Stimulated activated CD4-positive, alpha-beta T cell treated with anti-CD3 and anti-CD28 coated beads, Interleukin-12 subunit alpha, Interleukin-12 subunit beta, amount 100 ng/mL, for 48 hours (primary cell): ENCODE measurements around the gene ADGRB2.

Source experiments
- DNase-seq, 3 donors: peaks; one replicate each; pipeline ENCODE4 v3.0.0-alpha.2; 2020; ENCODE audit warnings: low read depth in 2 of 3, low spot score in 1 of 3

Gene ADGRB2

DNA sequence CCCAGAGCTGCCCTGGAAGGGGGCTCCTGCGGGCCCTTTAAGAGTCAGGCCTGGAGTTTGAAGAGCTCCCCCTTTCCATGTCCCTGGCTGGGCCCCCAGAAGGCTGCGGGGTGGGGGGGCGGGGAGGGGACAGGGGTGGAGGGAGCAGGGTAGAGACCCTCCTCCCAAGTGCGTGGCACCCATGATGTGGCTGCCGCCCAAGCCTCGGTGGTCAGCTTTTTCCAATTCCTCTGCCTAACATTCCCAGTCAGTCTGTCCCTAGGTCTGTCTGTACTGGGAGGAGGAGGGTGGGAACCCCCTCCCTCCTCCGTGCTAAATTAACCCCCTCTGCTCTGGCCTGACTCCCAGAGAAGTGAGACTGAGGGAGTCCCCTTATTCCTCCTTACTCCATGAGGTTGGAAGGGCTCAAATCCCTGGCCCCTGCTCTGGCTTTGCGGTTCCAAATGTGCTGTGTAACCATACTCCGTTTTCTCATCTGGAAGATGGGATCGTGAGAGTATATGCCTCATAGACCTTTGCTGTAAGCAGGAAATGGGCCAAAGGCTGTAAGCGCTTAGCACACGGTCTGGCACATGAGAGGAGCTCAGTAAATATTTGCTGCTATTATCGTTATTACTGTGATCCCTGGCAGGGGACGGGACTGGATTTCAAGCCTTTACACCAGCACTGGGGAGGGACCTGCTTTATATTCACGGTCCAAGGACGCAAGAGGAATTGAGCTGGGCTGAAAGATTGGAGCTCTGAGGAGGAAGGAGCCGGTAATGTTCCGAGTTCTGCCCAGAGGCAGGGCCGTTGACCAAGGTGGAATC, 59.7 kb downstream of the ADGRB2 start:
- no peak for DNase-seq

DNA sequence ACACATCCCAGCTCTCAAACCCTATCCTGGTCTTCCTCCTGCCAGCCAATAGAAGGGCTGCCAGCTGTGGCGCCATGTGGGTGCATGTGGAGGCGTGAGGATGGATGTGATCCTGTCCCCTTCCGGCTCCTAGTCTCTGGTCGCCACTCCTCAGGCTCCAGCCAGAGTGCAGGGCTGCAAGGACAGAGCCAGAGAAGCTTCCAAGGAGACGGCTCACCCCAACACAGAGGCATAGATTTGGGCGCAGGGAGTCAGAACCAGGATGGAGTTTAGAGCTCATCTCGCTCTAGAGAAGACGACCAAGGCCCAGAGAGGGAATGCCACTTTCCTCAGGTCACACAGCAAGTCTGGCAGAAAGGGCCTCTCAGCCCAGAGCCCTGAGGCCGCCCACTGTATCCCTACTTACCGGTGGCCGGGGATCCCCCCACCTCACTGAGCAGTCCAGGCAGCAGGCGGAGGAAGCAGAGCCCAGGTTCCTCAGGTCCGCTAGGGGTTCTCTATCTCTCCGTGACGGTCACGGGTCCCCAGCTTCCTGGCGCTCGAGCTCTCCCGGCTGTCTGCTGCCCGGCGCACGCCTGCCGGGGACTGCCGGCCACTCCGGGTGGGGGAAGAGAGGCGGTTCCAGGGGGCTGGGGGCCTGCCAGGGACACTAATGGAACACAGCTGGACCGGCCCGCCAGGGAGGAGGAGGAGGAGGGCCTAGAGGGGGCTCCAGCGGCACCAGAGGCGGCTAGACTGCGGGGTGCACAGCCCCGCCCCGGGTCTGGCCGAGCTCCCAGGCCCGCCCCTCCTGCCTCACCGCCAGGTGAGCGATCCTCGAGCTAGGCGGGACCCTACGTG, 60.5 kb downstream of the ADGRB2 start, which contains the start of gene COL16A1:
TSS of gene COL16A1 (minus strand) at position 587 of the 840 bp plus-strand sequence. CDS start 1,824 bp downstream, outside the sequence.
- DNase-seq = no peak

DNA sequence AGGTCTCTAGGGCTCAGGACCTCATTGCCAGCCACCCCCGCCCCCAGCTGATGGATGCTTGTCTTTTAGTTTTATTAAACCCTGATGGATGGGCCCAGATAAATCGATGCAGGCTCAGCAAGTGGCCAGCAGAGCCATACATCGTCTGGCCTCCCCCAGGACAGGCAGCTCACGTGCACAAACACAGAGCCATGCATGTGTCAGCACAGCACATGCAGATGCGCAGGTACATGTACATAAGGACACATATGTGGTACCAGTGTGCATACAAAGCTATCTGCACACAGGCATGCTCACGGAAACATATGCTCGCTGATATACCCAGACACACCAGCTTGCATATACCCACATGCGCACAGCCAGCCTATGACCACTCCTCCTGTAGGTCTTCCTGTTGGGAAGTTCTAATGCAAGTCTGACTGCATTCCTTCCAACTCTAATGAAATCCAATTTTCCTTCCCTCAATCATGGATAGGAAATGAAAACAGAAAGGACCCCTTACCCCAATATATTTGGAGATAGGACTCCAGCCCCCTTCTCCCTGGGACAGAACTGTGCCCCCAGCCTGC, 61.2 kb downstream of the ADGRB2 start:
- DNase-seq = no peak

DNA sequence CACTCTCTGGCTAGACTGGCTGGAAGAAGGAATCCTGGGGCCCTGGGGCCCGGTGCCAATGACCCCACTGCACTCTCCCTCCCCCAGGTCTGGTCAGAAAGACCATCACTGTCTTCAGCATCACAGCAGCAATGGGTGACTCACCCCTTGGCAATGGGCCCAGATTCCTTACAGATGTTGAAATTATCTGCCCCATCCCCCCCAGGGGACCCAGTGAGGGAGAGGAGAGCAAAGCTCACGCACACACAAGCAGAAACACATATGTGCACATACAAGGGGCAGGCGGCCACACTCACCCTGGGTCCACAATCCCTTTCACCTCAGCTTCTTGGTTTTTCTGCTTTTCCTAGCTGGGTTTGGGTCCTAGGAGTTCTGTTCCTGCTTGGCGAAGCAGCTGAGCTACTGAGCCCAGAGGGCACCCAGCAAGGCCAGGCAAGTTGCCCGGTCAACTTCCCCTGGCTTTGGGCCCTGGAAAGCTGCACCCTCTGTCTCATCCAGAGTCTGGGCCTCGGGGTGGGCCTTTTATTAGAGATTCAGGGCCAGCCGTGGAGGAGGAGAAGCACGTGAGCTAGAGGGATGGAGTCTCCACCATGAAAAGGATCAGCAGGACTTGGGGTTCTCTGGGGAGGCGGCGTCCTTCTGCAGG, 62.9 kb downstream of the ADGRB2 start:
- DNase-seq = no peak

DNA sequence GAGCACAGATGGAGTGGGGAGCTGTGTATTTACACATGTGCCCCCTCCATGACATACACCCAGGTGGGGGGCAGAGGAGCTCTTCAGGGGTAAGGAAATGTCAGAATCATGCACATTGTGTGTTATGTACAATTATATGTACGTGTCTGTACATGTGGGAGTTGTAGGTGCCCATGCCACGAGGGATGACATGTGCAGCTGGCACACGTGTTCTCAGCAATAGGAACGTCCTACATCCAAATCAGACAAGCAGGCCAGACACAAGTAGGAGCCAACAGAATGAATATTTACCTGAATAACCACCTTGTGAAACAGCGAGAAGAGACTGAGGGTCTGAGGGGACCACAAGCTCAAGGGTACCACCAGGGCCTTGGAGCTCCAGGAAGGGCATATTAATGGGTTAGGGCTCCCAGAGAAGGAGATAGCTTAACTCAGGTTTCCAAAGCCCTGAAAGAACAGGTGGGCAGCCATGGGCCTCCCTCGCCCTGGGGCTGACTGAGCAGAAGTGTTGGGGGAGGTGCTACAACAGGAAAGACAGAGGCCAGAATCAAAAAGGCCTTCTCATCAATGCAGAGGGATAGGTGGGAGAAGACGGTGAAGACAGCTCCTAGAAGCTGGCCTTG, 63.6 kb downstream of the ADGRB2 start:
- DNase-seq = no peak

DNA sequence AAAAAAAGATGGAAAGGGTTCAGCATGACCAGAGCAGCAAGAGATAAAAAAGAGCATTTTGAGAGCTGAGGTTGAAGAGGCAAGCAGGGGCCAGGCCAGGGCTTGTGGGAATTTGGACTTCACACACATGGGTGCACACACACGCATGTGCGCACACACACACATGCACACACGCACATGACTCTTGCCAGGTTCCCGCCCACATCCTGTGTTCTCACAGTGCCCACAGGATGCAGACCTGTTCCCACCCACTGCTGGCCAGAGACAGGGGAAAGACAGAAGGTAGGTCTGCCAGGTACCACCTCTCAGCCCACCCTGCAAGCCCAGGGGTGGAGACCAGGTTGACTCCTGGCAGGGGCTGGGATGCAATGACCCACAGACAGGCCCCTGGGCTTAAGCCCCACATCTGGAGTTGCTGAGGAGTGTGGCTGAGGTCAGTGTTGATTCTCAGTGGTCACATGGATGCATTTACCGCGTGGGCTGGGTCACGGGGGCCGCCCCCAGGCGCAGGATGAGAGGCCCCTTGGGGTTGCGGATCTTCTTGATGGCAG, 64.7 kb downstream of the ADGRB2 start:
- DNase-seq = no peak

DNA sequence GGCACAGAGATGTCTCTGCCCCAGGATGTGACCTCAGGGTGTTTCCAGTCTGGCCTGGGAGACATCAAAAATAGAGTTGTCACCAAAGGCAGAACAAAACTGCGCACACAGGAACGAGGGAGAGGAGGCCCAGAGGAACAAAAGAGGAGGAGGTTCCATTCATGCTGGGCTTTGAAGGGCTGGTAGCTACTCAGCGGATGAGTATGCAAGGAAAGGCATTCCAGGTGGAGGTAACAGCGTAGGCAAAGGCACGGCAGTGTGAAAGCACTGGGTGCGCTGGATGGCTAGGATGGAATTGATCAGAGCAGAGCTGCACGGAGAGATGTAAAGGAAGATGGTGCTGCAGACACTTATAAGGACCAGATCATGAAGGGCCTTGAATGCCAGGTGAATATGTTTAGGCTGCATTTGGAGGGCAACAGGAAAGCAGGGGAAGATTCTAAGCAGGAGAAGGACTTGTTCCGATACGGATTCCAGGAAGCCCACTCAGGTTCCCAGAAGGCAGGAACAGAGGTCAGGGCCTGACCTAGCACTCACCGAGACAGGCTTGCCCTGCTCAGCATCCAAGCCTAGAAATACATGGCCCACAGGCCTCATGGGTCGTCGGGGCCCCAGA, 66.7 kb downstream of the ADGRB2 start:
- DNase-seq = no peak

DNA sequence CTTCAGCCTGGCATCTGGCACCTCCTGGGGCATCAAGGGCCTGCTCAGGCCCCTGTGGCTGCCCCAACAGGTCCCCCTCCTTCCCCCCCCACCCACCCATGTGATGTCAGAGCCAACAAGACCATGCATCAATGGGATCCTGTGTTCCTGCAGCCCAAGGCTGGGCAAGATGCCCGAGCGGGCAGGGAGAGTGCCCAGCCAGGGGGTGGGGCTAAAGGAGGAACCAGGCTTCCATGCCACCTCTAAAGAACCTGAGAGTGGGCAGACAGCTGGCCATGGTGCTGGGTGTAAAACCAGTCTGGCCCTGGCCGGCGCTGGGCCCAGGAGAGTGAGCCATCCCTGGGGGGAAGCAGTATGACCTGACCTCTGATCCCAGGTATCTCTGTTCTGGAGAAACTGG, 67.9 kb downstream of the ADGRB2 start:
- DNase-seq = no peak

DNA sequence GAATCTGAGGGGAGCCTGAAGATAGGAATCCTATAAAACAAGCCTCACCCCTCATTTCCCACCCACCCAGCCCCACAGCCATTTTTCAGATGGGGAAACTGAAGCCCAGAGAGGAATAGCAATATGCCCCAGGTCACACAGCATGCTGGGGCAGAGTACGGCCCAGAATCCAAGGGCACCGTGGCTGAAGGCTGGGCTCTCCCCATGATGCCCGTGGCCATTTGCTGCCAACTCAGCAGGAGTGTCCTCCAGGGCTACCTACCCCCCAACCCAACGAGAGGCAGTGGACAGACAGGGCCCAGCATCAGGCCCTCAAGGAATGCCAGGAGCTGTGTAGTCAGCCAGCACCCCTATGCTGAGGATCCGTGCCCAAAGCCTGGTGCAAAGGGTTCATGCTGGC, 68.8 kb downstream of the ADGRB2 start:
- DNase-seq = no peak

DNA sequence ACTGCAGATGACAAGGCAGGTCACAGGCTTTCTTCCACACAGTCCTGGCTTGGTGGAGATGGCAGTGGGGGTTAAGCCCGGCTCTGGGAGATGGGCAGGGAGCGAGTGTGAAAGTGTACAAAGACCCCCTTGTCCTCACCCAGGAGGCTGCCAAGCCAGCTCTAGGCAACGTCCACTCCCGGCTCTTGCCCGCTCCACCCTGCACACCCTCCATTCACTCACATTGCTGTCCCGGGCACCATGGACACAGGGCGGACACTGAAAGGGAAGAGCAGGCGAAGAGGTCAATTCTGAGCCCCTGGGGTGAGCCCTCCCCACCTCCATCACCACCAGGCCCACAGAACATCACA, 69.2 kb downstream of the ADGRB2 start:
- no peak for DNase-seq

DNA sequence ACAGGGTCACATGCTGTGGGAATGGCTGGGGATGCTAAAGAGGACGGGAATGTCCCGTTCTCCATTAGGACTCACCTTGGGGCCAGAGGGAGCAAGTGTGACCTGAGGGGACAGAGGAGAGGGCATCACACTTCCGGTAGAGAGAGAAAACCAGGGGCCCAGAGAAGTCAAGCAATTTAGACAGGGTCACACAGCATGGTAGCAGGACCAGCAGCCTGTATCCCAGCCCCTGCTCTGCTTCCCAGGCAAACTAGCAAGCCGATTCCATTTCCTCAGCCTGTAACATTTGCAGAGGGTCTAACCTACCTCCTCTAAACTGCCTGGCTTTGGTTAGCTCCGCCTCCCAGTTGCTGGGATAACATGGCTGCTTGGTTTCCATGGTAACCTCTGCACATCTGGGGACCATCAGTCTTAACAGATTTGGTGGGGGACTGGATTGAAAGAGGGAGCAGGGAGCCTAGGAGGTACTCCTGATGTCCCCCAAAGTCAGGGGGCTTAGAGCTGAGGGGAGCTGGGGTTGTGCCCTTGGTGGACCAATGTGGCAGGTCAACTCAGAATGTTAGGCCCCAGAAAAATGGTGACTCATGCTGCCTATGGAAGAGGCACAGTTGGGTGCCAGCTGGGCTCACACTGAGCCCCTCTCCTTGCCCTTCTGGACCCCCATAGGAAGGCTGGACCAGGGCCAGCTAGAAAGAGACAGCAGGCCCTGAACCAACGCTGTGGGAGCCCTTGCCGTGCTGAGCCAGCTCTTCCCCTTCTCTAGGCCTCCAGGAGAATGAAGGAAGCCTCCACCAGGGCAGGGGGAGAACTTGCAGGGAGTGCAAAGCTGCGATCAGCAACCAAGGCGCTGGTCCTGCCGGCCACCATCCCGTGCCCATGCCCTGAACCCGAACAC, 69.8 kb downstream of the ADGRB2 start:
- no peak for DNase-seq

DNA sequence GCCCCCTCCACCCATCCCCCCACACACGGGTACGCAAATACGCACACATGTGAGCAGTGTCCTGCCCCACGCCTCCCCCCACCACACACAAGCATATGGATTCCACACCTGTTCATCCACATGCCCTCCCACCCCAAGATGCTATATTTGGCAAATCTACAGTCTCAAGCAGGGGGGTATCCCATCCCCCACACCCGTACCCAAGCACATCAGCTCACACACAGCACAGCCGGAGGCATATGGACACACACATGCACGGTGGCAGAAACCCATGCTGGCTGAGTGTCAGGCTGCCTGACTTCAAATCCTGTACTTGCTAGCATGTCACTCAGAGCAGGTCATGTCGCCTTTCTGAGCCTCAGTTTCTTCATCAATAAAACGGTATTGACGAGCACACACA, 70.9 kb downstream of the ADGRB2 start:
- DNase-seq = no peak

DNA sequence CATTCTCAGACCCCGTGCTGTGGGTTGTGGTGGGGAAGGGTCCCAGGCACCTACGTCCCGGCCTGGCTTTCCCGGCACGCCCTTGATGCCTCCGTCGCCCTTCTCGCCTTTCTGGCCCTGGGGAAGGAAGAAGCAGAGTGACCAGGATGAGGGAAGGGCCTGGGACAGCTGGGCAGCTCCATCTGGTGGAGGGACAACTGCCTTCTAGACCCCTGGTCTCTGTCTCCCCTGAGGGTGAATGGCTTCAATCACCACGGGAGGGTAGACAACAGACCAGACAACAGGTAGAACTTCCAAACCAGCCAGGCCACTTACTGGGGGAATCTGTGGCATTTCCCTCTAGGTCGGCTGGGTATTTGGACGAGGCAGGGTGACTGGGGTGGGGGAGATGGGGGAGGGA, 72.2 kb downstream of the ADGRB2 start:
- DNase-seq = no peak

DNA sequence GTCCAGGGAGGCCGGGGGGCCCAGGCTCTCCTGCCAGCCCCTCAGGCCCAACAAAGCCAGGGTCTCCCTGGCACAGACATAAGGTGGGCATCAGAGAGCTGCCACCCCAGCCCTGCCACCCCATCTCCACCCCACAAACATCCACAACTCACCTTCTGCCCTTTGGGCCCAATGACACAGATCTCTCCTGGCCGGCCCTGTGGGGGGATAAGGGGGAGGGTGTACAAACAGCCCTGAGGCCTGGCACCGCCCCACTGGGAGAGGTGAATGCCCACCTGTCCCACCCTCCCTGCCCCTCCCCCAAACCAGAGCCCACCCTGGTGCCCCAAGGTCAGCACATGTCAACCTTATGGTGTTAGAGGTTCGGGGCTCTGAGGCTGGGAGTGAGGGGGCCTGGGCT, 72.7 kb downstream of the ADGRB2 start:
- no peak for DNase-seq

DNA sequence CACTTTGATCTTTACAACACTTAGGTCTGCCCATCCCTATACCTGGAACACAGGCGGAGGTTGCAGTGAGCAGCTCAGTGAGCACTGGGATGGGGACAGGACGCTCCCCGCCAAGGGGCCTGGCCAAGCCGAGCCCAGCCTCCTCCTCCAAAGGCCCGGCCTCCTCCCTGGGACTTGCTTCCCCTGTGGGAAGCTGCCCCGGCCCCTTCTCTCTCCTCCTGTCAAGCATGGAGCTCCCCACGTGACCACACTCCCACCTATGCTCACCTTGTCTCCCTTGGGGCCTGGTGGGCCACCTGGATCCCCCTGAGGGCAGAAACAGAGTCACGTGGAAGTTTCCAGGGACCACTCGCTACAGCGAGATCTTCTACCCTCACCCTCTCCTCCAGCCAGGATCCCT, 73.2 kb downstream of the ADGRB2 start:
- DNase-seq = no peak

DNA sequence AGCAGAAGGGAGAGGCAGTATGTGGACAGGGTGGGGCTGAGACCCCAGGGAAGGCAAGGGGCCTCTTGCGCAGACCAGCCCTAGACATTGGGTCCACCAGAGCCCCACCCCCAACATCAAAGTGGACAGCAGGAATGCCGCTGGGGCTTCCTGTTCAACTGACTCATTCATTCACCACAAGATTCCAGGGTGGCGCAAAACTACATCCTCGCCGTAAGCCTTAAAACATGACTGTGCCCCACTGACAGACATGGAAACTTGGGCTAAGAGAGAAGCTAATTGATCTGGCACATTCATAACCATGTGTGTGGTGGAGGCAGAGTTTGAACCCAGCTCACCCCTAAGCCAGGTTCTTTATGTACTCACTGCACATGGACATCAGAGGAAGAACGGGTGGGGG, 74.3 kb downstream of the ADGRB2 start:
- no peak for DNase-seq

DNA sequence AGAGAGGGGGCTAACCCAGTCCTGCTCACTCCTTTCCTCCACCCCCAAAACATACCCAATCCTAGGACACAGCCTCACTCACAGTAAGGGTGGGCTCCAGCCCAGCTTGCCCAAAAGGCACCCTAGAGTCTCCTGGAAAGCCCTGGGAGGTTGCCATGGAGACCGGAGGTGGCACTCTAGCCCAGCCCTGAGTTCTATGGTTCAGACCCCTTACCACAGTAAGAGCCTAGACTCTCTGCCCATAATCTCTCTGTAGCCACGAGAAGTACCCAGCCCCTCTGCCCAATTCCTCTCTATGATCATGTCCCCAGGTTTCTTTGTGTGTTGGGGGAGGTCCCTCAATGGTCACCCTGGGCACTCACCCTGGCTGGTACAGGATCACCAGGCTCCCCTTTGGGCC, 74.8 kb downstream of the ADGRB2 start:
- DNase-seq = no peak

DNA sequence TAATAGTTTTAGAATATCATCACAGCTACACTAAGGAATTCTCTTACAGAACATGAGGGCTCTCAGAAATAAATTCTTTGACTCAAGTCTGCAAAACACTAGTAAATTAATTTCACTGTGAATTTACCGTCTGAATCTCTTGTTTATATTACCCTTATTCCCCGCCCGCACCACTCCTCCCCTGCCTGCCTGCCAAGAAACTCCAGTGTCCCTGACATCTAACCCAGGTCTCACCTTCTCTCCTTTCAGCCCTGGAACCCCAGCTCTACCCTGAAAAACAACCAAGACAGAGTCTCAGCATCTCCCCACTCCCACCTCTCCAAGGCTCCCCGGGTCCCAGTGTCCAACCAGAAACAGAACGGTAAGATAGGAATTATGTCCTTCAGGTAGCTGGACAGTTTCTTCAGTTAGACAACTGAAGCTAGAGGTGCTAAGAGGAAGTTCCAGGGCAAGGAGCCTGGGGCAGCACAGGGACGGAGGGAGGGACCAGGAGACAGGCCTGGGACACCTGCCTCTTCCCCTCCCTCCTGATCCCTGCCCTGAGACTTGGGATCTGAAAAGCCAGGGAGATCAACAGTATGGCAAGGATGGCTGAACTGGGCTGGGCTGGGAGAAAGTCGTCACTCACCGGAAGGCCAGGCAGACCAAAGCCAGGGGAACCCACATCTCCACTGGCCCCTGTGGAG, 75.8 kb downstream of the ADGRB2 start:
- no peak for DNase-seq

DNA sequence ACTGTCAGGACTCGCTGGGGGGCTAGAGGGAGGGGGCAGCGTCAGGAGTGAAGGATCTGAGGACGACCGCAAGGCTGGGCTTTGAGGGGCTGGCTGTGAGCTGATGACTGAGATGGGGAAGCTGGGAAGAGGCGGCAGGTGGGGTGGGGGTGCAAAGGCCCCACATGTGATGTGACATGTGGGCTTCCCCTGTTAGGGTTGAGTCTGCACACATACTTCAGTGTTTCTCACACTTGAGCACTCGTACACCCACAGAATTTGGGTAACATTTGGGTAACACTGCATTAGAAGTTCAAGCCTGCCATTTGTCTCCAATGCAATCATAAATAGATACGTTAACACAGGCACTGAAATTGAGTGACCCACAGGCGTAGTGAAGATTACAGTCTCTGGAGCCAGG, 76.5 kb downstream of the ADGRB2 start:
- DNase-seq = no peak
